ENCODE data around the gene AGXT2.

Gene AGXT2

DNA sequence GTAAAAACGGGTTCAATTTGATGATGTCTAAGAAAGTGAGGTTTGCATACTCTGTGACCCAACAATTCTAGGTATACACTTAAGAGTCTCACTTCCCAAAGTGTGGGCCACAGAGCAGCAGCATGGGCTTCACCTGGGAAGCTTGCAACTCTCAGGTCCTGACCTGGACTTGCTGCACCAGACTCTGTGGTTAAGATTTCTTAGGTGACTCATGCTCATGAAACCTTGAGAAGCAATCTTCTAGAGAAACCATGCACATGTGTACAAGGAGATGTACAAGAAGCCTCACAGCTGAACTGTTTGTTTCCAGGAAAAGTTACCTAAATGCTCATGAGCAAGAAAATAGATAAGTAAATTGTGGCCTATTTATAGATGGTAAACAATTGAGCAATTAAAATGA is 88.4 kb downstream of the AGXT2 start:
- DNase-seq (ENCODE audit: low read depth): peak; percentile 24

GRCh38 chr5:34957857-34958690 is 89.7 kb downstream of the AGXT2 start:
- DNase-seq (ENCODE audit: low read depth): peak; percentile 15

- no peak for DNase-seq (ENCODE audit: low read depth)
Measured at GRCh38 chr5:34957321-34957720, 90.4 kb downstream of the AGXT2 start.

Data from GM04504 (cell line).